SHP77 (cell line): ENCODE measurements around the gene COL6A2.
"Not testable (repeated sequence)": the region's sequence is repeated elsewhere in the genome, so short reads cannot be mapped to it uniquely, and the experiment has no call there.

Experiments used
- DNase-seq, 2 experiments: peaks; one replicate each; lab custom pipeline; 2025; lab: John Stamatoyannopoulos, UW

Gene COL6A2

GRCh38 chr21:46061063-46061462 lies 36.8 kb upstream of the COL6A2 start:
- DNase-seq, result no peak

- no peak for DNase-seq
Observed at GRCh38 chr21:46061518-46061917, 36.4 kb upstream of the COL6A2 start.

GRCh38 chr21:46061950-46062349 lies 36.0 kb upstream of the COL6A2 start:
- no peak for DNase-seq

- no peak for DNase-seq
Observed at GRCh38 chr21:46062471-46063211, 35.3 kb upstream of the COL6A2 start.

GRCh38 chr21:46063227-46063626 lies 34.7 kb upstream of the COL6A2 start:
- no peak for DNase-seq

- no peak for DNase-seq
Observed at GRCh38 chr21:46063734-46064680, 33.9 kb upstream of the COL6A2 start.

- no peak for DNase-seq
Observed at GRCh38 chr21:46064870-46065214, 33.1 kb upstream of the COL6A2 start.

- no peak for DNase-seq
Observed at GRCh38 chr21:46065215-46065913, 32.5 kb upstream of the COL6A2 start.

GRCh38 chr21:46065914-46066551 lies 31.9 kb upstream of the COL6A2 start:
- DNase-seq, result no peak

GRCh38 chr21:46066591-46067331 lies 31.2 kb upstream of the COL6A2 start:
- no peak for DNase-seq

GRCh38 chr21:46067505-46068201 lies 30.3 kb upstream of the COL6A2 start:
- no peak for DNase-seq

- no peak for DNase-seq
Observed at GRCh38 chr21:46068516-46069079, 29.3 kb upstream of the COL6A2 start.

GRCh38 chr21:46069166-46069565 lies 28.7 kb upstream of the COL6A2 start:
- DNase-seq, result no peak

GRCh38 chr21:46069719-46070279 lies 28.1 kb upstream of the COL6A2 start:
- DNase-seq, result no peak

- no peak for DNase-seq
Observed at GRCh38 chr21:46071082-46071481, 26.8 kb upstream of the COL6A2 start.

- not testable (repeated sequence) for DNase-seq
Observed at GRCh38 chr21:46076724-46077123, 21.2 kb upstream of the COL6A2 start.

- DNase-seq, result no peak
Observed at GRCh38 chr21:46077674-46078101, 20.2 kb upstream of the COL6A2 start.

GRCh38 chr21:46078322-46078977 lies 19.5 kb upstream of the COL6A2 start:
- DNase-seq, result no peak

- no peak for DNase-seq
Observed at GRCh38 chr21:46078978-46079351, 18.9 kb upstream of the COL6A2 start.
